ENCODE data around the gene UBAC2.

The UBAC2 gene

GRCh38 chr13:99359528-99359927 is 158.9 kb downstream of the UBAC2 start:
- no peak for DNase-seq (ENCODE audit: low read depth)

GRCh38 chr13:99360696-99361095 is 160.0 kb downstream of the UBAC2 start:
- no peak for DNase-seq (ENCODE audit: low read depth)

DNA sequence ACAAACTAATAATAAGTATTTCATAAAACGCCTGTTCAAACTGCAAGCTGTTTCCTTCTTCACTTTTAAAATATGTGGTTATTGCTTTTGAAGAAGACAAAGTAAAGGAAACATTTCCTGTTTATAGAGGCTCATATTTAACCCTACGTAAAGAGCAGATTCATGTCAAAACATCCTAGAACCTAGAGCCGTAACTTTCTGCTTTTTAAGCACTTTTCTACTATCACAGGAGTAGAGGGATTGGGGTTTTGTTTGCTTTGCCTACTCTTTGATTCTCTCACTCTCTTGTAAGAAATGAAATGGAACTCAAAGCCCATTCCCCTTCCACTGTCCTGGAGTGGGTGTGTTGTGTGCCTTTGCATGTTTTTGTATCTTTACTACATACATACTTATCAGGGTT is 160.5 kb downstream of the UBAC2 start:
- DNase-seq (ENCODE audit: low read depth) = no peak

- DNase-seq (ENCODE audit: low read depth) = no peak
These were observed 161.7 kb downstream of the UBAC2 start for GRCh38 chr13:99362362-99362761.

GRCh38 chr13:99363391-99363790 is 162.7 kb downstream of the UBAC2 start:
- no peak for DNase-seq (ENCODE audit: low read depth)

- DNase-seq (ENCODE audit: low read depth) = no peak
These were observed 163.3 kb downstream of the UBAC2 start for GRCh38 chr13:99363949-99364348.

DNA sequence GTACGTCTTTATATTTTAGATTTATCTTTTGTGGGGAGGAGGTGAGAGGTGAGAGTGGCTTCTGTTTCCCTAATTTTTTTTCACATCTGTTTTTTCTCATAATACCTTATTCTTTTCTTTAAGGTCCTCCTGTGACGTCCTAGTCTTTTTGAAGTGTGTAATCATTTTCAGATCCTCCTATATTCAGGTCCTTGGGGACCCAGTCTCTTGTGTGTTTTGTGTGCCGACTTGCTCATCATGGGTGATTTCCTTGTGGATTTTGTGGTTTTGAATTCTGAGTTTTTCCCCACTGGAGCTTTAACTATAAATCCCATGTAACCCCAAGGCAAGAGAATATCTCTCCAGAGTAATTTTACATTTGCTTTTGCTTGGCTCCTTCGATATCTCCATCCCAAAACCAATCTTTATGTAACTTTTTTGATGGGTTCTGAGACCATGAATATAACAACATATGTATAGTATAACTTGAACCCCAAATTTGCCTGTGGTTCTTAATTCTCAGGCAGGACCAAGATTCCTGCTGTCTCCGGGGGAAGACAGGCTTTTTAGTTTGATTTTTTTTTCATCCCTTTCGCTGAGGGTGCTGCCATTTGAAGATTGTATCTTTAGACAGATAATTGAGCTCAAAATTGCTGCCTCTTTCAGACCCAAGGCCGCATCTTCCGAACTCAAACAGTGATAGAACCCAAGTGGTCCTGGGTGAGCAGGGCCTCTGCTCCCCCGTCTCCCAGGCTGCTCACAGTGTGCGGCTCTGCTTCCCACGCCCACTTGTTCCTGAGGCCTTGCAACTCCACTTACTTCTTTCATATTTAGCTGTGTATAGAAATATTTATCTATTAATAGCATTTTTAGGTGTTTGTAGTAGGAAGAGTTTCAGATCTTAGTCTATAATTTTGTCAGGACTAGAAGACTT is 165.7 kb downstream of the UBAC2 start:
- no peak for DNase-seq (ENCODE audit: low read depth)

GRCh38 chr13:99367106-99367616 is 166.5 kb downstream of the UBAC2 start:
- no peak for DNase-seq (ENCODE audit: low read depth)

DNA sequence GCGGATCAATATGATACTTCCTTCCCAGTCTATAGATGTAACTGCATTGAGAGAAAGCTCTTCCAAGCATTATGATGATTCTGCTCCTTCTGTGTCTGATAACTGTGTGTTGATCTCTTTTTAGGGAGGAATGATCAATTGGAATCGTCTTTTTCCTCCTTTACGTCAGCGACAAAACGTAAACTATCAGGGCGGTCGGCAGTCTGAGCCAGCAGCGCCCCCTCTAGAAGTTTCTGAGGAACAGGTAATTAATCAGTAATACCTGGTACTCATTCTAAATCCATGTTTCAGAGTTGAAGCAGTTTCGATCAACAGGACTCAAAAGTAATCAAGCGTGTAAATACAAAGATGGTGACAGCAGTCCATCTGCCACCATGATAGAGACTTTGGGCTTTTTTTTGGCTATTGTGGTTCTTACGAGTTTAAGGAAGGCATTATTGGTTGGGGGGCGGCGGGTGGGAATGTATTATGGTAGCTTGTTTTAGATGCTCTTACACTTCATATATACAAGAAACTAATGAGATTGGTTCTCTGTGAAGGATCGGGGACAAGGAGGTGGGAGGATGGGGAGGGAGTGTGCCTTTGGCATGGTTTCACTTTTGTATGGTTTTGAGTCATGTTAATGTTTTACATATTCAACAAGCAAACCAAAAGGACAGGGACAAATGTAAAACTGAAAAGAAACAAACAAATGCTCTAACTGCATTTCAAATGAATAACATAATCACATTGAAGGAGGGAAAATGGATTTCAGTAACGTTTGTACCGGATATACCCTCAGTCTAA is 167.2 kb downstream of the UBAC2 start:
- DNase-seq (ENCODE audit: low read depth) = no peak

DNA sequence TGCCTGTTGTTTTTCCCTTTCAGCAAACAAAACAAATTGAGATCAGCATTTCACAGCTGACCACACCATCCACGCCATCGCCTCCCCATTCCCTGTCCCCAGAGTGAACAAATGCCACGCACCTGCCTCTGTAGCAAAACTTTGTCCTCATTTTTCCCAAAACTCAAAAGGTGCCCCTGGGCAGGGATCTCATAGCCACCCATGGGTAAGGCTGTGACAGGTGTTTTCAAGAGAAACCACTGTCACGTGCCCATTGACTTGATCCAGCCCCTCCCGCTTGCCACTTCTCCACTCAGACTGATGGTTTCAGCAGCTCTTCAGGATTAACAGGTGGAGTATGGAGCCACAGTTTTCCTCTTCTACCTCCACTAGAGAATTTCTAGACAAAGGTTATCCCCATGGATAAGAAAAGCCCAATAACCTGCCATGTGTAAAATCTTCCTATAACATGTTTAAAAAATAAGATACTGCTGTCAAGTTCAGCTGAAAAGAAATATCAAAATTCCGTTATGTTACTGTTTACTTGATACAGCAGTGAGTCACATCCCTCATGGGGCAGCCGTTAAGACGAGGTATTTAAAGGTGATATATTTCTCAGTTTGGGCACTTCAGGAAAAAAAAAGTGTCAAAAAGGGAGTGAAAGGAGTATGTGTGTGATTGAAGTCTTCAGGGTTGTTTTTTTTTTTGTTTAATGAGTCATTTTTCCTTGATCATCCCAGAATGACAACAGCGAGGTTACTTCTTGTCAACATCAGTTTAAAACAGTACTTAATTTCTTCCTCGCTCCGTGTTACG is 170.0 kb downstream of the UBAC2 start:
- DNase-seq (ENCODE audit: low read depth) = no peak

GRCh38 chr13:99371956-99372355 is 171.3 kb downstream of the UBAC2 start:
- no peak for DNase-seq (ENCODE audit: low read depth)

- no peak for DNase-seq (ENCODE audit: low read depth)
These were observed 172.8 kb downstream of the UBAC2 start for GRCh38 chr13:99373436-99373835.

GRCh38 chr13:99374169-99374991 is 173.7 kb downstream of the UBAC2 start:
- DNase-seq (ENCODE audit: low read depth) = no peak

DNA sequence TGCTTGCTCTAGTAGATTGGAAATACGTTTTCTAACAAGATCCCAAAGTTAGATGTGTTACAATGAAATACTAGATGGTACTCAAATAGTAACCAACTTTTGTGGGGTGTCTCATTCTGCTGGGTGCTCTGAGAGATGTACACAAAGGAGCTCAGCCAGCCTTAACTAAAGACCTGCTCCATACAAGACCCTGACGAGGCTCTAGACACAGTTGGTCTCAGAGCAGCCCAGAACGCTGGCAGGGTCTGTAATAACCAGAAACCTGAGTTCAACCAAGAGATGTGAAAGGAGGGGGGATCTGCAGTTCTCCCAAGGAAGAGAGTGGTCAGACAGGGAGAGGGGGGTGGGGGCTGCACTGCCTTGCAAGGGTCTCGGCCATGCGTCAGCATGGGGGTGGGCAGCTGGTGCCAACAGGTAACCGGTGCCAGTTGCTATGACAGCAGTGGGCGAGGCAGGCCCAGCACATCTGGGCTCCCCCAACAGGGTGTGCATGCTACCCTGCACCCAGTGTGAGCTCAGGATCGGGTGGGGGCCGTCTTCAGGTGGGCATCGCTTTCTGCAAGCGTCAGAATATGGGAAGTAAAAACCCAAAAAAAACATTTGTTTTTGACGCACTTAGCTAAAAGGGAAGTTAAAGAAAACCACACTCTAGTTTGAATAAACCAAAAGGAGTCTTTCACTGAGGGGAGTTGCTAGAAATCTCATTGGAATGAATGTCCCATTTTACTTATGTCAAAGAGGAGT is 174.5 kb downstream of the UBAC2 start:
- no peak for DNase-seq (ENCODE audit: low read depth)

- DNase-seq (ENCODE audit: low read depth) = no peak
These were observed 175.1 kb downstream of the UBAC2 start for GRCh38 chr13:99375738-99376080.

DNA sequence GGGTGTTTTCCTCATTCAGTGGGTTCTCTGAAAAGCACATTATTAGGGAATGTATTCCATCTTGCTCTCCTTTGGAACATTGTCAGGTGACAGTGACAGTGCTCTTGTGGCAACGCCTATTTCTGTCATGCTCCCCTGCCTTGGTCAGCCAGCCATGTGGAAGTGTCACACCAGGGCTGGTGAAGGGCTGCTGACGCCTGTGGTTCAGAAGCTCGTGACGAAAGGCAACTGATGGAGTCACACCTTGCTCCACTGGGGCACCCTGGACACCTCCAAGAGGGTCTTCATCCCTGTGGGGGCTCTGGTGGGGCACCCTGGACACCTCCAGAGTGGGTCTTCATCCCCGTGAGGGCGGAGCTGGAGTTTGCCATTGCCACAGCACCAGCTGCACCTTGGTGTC is 175.5 kb downstream of the UBAC2 start:
- DNase-seq (ENCODE audit: low read depth) = no peak

- DNase-seq (ENCODE audit: low read depth) = no peak
These were observed 176.3 kb downstream of the UBAC2 start for GRCh38 chr13:99376924-99377323.

DNA sequence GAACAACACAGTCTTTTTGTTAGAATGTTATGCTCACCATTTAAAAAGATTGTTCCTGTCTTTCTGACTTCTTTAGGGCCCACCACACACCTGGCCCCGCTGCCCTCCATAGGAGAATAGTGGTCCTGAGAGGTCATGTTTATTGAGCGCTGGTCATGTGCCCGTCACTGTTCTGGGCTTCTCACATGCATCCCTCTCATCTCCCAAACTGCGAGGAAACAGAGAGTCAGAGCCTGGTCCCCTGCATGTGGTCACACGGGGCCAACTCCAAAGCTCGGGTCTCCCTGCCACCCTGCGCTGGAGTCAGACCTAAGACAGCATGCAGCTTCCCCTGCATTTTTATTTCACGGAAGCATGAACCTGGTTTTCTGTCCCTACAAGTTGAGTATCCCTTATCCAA is 177.0 kb downstream of the UBAC2 start:
- no peak for DNase-seq (ENCODE audit: low read depth)

DNA sequence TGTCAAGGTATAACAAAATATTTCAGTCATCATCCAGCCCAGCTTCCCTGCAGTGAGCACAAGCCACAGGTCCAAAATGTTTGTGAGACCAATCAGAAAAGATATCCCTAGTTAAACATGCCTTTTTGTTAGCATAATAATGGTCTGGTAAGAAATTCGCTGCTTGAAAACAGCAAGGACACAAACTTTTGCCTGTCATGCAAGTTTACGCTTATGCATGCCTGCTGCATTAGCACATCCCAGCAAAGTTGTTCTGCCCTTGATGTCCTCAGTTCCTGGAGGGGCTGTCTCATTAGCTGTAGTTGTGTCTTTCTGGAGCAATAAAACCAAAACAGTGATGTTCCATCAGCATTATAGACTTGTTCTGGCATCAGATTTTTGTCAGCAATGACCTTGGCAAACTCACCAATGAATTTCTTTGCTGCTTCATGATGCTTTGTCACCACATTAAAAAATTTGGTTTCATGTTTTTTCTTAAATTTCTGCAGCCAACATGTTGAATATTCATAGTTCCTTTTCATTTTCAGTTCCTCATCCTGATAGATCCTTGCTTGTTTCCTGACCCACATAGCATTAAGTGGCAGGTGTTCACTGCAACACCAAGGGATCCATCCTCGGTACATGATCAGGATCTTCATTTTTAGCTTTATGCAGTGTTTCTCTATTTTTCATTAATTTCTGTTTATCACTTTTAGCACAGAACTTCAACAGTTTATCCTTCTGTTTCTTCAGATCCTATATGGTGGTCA is 178.5 kb downstream of the UBAC2 start:
- no peak for DNase-seq (ENCODE audit: low read depth)

All from activated T-helper 9 cell treated with anti-CD3 and anti-CD28 coated beads, Interleukin-2, amount 50 U/mL, for 16 hours (primary cell).